Body of pancreas (tissue), 4 donors: Measurements from ENCODE around the gene ST3GAL5. TPM values are rescaled to one million over a fixed set of nuclear protein-coding genes. Genes with fewer than 3 reads are reported as not detected.

ENCODE experiments used
- ATAC-seq: fragments of 150-250 bp; one replicate; pipeline ENCODE4 v1.9.1; 2016
- DNase-seq, 4 donors: peaks; one replicate each; pipeline ENCODE4 v3.0.0-alpha.2; 2019
- H3K27ac ChIP-seq, 4 donors: fragments of 200-600 bp; sonication (generic); 1 replicate in 3 of 4; 2 replicates in 1 of 4; pipeline versions ENCODE4 v1.5.1 to v1.6.1; 2016 to 2019; ENCODE audit warnings: mild to moderate bottlenecking in 1 of 4, mixed read lengths in 1 of 4, moderate library complexity in 1 of 4
- H3K27me3 ChIP-seq, 2 donors: fragments of 200-600 bp; sonication (generic); one replicate each; pipeline ENCODE4 v1.6.0; 2016; ENCODE audit warnings: mild to moderate bottlenecking in 1 of 2
- H3K36me3 ChIP-seq, 2 donors: fragments of 200-600 bp; sonication (generic); replicated peaks in 1 of 2; 2 replicates each; pipeline ENCODE4 v1.5.1; 2016; ENCODE audit warnings: low read depth in 2 of 2; ENCODE audit not compliant: insufficient read depth in 1 of 2
- H3K4me1 ChIP-seq: fragments of 200-600 bp; sonication (generic); one replicate; pipeline ENCODE4 v1.6.0; 2016
- H3K4me3 ChIP-seq, 2 donors: fragments of 200-600 bp; sonication (generic); 1 replicate in 1 of 2; 2 replicates in 1 of 2; pipeline ENCODE4 v1.5.1; 2016 to 2019
- H3K9me3 ChIP-seq, 3 donors: fragments of 200-600 bp; sonication (generic); 1 replicate in 2 of 3; 2 replicates in 1 of 3; pipeline ENCODE4 v1.5.1; 2016
- CTCF ChIP-seq, 7 experiments: fragments of 450-650 bp in 4 of 7; fragments of 200-600 bp in 3 of 7; sonication (generic) in 3 of 7; IDR thresholded peaks; one replicate each; pipeline ENCODE4 v1.5.1; 2016 to 2019; ENCODE audit warnings: antibody characterized with exemption in 7 of 7
- POLR2A ChIP-seq, 3 donors: fragments of 450-650 bp; IDR thresholded peaks; one replicate each; pipeline ENCODE4 v1.6.1; 2016; ENCODE audit warnings: antibody characterized with exemption in 3 of 3, mild to moderate bottlenecking in 2 of 3
- WGBS, 2 donors: methylation state at CpG; one replicate each; pipeline ENCODE4 v1.1.5; 2017; 5-methylcytosine and 5-hydroxymethylcytosine counted together
- intact Hi-C: fragments of 100-400 bp; cut with DNase I; formaldehyde crosslinking; loops from one replicate; pipeline ENCODE4 v1.15.1; 2023
- total RNA-seq, 2 donors: library from RNA; depleted of rRNA; stranded (reverse); fragments of >200 nt; gene quantifications; one replicate each; pipeline ENCODE4 v1.1.0, GENCODE V29; 2016

The ST3GAL5 gene
- total RNA-seq, 2 donors from 2014 or later: 8.6 to 18.8 TPM

DNA sequence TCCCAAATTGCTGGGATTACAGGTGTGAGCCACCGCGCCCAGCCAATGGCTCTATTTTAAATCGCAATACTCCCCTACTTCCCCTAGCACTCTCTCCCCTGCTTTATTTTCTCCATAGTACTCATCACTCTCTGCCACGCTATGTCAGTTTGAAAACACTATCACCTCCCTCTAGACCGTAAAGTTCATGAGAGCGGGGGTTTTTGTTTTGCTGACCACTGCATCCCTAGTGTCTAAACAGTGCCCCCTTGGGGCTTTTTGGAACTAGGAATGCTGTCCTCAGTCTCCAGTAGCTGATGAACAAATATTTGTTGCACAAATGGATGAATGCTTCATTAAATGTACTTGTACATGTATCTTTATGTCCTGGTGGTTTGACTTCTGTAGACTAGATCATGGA lies 90.9 kb downstream of the ST3GAL5 start:
- no peak overlapping the region for H3K27ac ChIP-seq
- intact Hi-C loops: no loop called here

GRCh38 chr2:85797263-85797660 lies 91.5 kb downstream of the ST3GAL5 start:
- WGBS, 2 donors: 86 to 91% methylated on average over 13 of the region's 13 CpGs
- intact Hi-C loops: no loop called here
- TF ChIP-seq CTCF (IDR thresholded peaks at IDR 0.05) (no peak), POLR2A (IDR thresholded peaks at IDR 0.05) (no peak)
- no peak overlapping the region for H3K27ac ChIP-seq
- no peaks in the 10 kb centered on the region for H3K9me3 ChIP-seq
- ATAC-seq (no peak), DNase-seq (peak in 1 of 4 donors; percentile 6)
- no peaks in the 10 kb centered on the region for H3K27me3 ChIP-seq
- H3K36me3 ChIP-seq: no peaks in the 10 kb centered on the region
- peaks cover 24% of the 10 kb centered on the region for H3K4me1 ChIP-seq
- H3K4me3 ChIP-seq: no peak overlapping the region

More for the DNA sequence above, 90.9 kb downstream of the ST3GAL5 start:
- no peaks in the 10 kb centered on the region for H3K9me3 ChIP-seq
- H3K4me3 ChIP-seq: no peak overlapping the region
- ATAC-seq: no peak
- TF ChIP-seq POLR2A (IDR thresholded peaks at IDR 0.05) (no peak), CTCF (IDR thresholded peaks at IDR 0.05) (peak in 5 of 7 experiments; percentile 13 to 54 (median 35))
- H3K4me1 ChIP-seq: peaks cover 18% of the 10 kb centered on the region
- H3K36me3 ChIP-seq: no peaks in the 10 kb centered on the region
- WGBS, 2 donors: 80 to 83% methylated on average over 6 of the region's 6 CpGs
- H3K27me3 ChIP-seq: no peaks in the 10 kb centered on the region
- DNase-seq: peak in 1 of 4 donors; percentile 11

- Histone ChIP-seq H3K9me3 (no peaks in the 10 kb centered on the region), H3K27me3 (no peaks in the 10 kb centered on the region), H3K4me3 (no peak overlapping the region), H3K4me1 (peaks cover 29% of the 10 kb centered on the region), H3K27ac (no peak overlapping the region), H3K36me3 (no peaks in the 10 kb centered on the region)
- peak; percentile 19 for ATAC-seq
- peak in 1 of 4 donors; percentile 5 for DNase-seq
- no peak for TF ChIP-seq POLR2A (IDR thresholded peaks at IDR 0.05)
- no peak for TF ChIP-seq CTCF (IDR thresholded peaks at IDR 0.05)
- WGBS, 2 donors: 81 to 88% methylated on average over 13 to 22 of the region's 22 CpGs
- intact Hi-C loops: no loop called here
These were observed 92.2 kb downstream of the ST3GAL5 start for GRCh38 chr2:85796341-85797262.

DNA sequence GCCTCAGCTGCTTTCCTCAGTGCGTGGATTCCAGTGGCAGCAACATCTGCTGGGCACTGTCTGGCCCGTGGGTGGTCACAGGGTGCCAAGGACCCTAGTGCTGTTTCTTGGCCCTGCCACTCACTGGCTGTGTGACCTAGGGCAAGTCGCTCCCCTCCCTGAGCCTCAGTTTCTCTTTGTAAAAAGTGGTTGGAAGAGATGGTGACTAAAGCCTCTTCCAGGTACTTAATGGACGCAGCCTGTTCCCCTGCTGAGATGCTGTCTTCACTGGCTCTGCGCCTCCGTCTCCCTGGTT lies 92.8 kb downstream of the ST3GAL5 start:
- no peaks in the 10 kb centered on the region for H3K27me3 ChIP-seq
- no peak for ATAC-seq
- intact Hi-C loops: no loop called here
- WGBS, 2 donors: 81 to 87% methylated on average over 6 of the region's 6 CpGs
- no peak overlapping the region for H3K27ac ChIP-seq
- peaks cover 29% of the 10 kb centered on the region for H3K4me1 ChIP-seq
- H3K36me3 ChIP-seq: no peaks in the 10 kb centered on the region
- TF ChIP-seq CTCF (IDR thresholded peaks at IDR 0.05): no peak
- no peak for TF ChIP-seq POLR2A (IDR thresholded peaks at IDR 0.05)
- no peak for DNase-seq
- H3K9me3 ChIP-seq: no peaks in the 10 kb centered on the region
- H3K4me3 ChIP-seq: no peak overlapping the region
